Right cardiac atrium (tissue), 5 donors: ENCODE results near the gene FABP3. TPM values are rescaled to one million over a fixed set of nuclear protein-coding genes. Genes with fewer than 3 reads are reported as not detected.

Source experiments
- ATAC-seq, 2 donors: fragments of 200-7000 bp; cut with Tn5 transposase; one replicate each; pipeline versions ENCODE4 v1.8.0 to v1.9.1; 2020; ENCODE audit warnings: moderate library complexity in 2 of 2, mild to moderate bottlenecking in 1 of 2
- DNase-seq, 3 donors: peaks; one replicate each; pipeline ENCODE4 v3.0.0-alpha.2; 2020
- H3K27ac ChIP-seq: one replicate; pipeline ENCODE4 v1.5.1; 2013; ENCODE audit warnings: mild to moderate bottlenecking, low read length, control low read depth, moderate library complexity
- H3K27me3 ChIP-seq: one replicate; pipeline ENCODE4 v1.6.1; 2013; ENCODE audit not compliant: control insufficient read depth, insufficient read depth
- H3K4me1 ChIP-seq: one replicate; pipeline ENCODE4 v1.6.1; 2013; ENCODE audit warnings: low read length; ENCODE audit not compliant: control insufficient read depth, insufficient read depth
- H3K4me3 ChIP-seq: one replicate; pipeline ENCODE4 v1.5.1; 2013; ENCODE audit warnings: low read length, control low read depth
- H3K9me3 ChIP-seq: one replicate; pipeline ENCODE4 v1.6.1; 2013; ENCODE audit warnings: low read length; ENCODE audit not compliant: control insufficient read depth
- WGBS: extraction: QIAGEN DNeasy Blood & Tissue Kit; methylation state at CpG from one replicate; pipeline ENCODE4 v1.1.7; 2013; 5-methylcytosine and 5-hydroxymethylcytosine counted together
- intact Hi-C, 4 donors: fragments of 100-400 bp; cut with DNase I; formaldehyde crosslinking; loops; one replicate each; pipeline versions ENCODE4 v1.11.0 to v1.14.0; 2022 to 2023
- polyA plus RNA-seq: library from polyadenylated mRNA; stranded (reverse); fragments of 200-250 nt; gene quantifications from one replicate; pipeline ENCODE4 v1.2.3, GENCODE V29; 2013
- total RNA-seq, 4 donors: library from RNA; stranded (reverse); fragmentation: NEBNext Ultra II Directional; extraction: Animal tissue kit (Norgen Biotek cat#: 25700); gene quantifications; one replicate each; pipeline ENCODE4 v1.2.1, GENCODE V29; 2021
- donor health status: healthy with polysubstance abuse.
- donor health status: DM: no; HTN: yes; CAD: no.
- donor health status: DM: no; HTN: no; CAD: no.
- donor health status: DM: no; HTN: yes; CAD: no; lungs with severe emphysema.
- donor health status: DM: yes; HTN: yes; CAD: no.

FABP3 gene
- total and polyA plus RNA-seq, 5 donors: 2,322 to 6,193 (median 2,722) TPM

DNA sequence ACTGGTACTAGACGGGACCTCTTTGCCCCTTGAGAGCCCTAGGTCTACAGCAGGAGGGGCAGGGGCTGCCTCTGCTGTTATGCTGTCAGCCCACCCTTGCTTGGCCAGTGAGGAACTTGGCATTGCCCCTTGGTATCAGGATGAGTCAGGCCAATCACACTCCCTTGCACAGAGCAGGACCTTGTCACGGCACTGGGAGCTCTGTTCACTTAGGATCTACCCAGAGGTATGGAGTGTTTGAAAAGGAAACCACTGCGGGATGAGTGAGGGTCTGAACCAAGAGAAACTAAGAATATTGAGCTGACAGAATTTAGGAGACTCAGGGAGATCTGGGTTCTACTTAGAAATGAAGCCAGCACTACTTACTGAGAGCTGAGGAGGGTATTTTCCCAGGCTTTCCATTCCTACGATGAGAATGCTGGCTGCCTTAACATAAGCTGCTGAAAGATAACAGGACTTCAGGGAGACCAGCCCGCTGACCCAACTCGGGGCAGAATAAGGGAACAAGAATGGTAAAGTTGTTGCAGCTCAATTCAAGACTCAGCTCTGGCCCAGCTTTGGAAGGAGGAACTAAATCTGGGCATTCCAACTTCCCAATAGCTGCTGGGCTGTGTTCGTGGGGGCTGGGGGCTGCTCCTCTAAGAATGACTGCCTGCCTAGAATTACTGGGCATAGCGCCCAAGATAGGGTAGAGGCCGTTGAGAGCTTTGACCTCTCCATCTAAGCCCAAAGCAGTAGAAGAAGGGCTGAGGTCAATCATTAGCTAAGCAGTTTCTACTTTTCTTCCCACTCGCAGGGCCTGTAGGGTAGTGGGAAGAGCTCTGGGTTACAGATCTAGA lies 1.5 kb downstream of the FABP3 start:
- 36% methylated on average over 10 of the region's 10 CpGs for WGBS
- DNase-seq (no peak), ATAC-seq (no peak)
- no peaks in the 10 kb centered on the region for H3K27me3 ChIP-seq
- intact Hi-C loops: no loop called here
- peak overlapping the region; percentile 38 for H3K4me3 ChIP-seq
- H3K27ac ChIP-seq: peak overlapping the region; percentile 69
- no peaks in the 10 kb centered on the region for H3K9me3 ChIP-seq
- H3K4me1 ChIP-seq: peaks cover 10% of the 10 kb centered on the region

DNA sequence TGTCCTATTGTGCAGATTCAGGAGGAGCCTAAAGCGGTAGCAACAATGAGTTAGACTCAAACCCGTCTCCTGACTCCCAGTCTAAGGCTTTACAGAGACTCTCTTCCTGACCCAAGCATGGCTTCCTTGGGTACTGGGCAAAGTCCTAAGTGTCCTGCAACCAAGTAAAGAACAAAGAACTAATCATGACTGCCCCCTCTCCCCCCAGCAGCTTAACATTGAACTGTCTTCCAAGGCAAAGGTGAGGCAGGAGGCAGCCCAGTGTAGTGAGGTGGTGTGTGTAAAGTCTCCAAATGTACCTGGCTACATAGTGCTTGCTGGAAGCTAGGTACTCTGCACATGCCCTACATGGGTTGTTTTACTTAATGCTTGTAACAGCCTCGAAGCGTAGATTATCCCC lies 2.3 kb downstream of the FABP3 start:
- 80% methylated on average over 4 of the region's 4 CpGs for WGBS
- intact Hi-C loops: no loop called here
- Histone ChIP-seq H3K9me3 (no peaks in the 10 kb centered on the region), H3K4me1 (peaks cover 10% of the 10 kb centered on the region), H3K27ac (peak overlapping the region; percentile 69), H3K27me3 (no peaks in the 10 kb centered on the region), H3K4me3 (peak overlapping the region; percentile 38)
- DNase-seq: no peak
- ATAC-seq: no peak

DNA sequence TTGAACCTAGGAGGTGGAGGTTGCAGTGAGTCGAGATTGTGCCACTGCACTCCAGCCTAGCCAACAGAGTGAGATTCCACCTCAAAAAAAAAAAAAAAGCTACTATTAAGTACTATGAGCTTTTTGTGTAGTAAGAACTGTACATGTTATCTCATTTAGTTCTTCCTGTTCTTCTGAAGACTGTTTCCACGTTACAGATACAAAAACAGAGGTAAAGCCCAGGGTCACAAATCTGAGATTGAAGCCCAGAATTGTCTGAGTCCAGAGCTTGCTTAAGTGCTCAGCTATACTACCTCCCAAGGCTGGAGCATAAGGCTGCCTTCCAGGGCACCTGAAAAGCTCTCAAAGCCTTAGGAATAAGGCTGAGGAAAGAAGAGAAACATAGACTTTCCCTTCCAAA lies 2.9 kb downstream of the FABP3 start:
- Histone ChIP-seq H3K9me3 (no peaks in the 10 kb centered on the region), H3K27me3 (no peaks in the 10 kb centered on the region), H3K4me3 (peak overlapping the region; percentile 38), H3K27ac (peak overlapping the region; percentile 69), H3K4me1 (peaks cover 10% of the 10 kb centered on the region)
- no peak for DNase-seq
- 40% methylated on average over 2 of the region's 2 CpGs for whole genome bisulfite sequencing
- no peak for ATAC-seq
- intact Hi-C loops: no loop called here

- H3K27me3 ChIP-seq: no peaks in the 10 kb centered on the region
- peak overlapping the region; percentile 69 for H3K27ac ChIP-seq
- ATAC-seq (peak; percentile 35 to 43), DNase-seq (peak; percentile 53 to 73 (median 72))
- intact Hi-C loops: no loop called here
- no peaks in the 10 kb centered on the region for H3K9me3 ChIP-seq
- no peak overlapping the region for H3K4me3 ChIP-seq
- peaks cover 3% of the 10 kb centered on the region for H3K4me1 ChIP-seq
- WGBS: 56% methylated on average over 3 of the region's 3 CpGs
These were observed 4.2 kb downstream of the FABP3 start for GRCh38 chr1:31368611-31369107.

DNA sequence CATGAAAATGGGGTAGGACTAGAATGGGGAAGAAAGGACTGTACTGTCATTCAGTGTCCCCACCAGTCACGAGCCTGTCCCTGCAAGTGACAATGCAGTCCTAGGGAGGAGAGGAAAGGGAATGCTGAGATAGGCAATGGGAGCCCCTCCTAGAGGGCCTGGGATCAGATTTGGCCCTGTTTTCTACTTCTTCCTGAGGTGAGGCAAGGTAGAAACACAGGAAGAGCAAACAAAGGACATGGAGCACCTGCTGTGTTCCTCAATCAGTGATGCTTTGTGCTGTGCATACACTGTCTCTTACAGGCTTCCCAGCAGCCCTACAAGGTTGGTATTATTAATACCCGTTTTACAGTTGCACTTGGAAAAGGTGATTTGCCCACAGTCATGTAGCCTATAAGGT lies 6.1 kb downstream of the FABP3 start:
- intact Hi-C loops: no loop called here
- Histone ChIP-seq H3K4me3 (no peak overlapping the region), H3K27me3 (no peaks in the 10 kb centered on the region), H3K9me3 (no peaks in the 10 kb centered on the region), H3K4me1 (peaks cover 3% of the 10 kb centered on the region), H3K27ac (peak overlapping the region; percentile 69)
- WGBS: 55% methylated on average over 2 of the region's 2 CpGs
- ATAC-seq (no peak), DNase-seq (no peak)

- no peak for DNase-seq
- no peaks in the 10 kb centered on the region for H3K4me1 ChIP-seq
- H3K9me3 ChIP-seq: no peaks in the 10 kb centered on the region
- intact Hi-C loops: no loop called here
- peak overlapping the region; percentile 30 for H3K27ac ChIP-seq
- no peak overlapping the region for H3K4me3 ChIP-seq
- WGBS: 93% methylated on average over 3 of the region's 3 CpGs
- H3K27me3 ChIP-seq: no peaks in the 10 kb centered on the region
- ATAC-seq: no peak
These were observed 8.2 kb downstream of the FABP3 start for GRCh38 chr1:31364561-31365250.

DNA sequence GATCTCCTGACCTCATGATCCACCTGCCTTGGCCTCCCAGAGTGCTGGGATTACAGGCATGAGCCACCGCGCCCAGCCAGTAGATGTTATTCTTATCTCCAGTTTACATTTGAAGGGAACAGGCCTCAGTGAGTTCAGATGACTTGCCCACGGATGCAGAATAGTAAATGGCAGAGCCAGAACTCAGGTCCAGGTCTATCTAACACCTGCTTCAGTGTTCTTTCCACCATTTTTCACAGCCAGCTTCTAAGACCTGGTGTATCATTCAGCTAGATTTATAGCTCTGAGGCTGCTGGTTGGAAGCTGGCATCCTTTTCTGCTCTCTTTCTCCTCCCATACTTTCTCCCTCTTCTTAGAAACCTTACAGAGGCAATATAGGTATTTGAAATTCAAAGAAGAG lies 10.8 kb downstream of the FABP3 start:
- 90% methylated on average over 3 of the region's 3 CpGs for WGBS
- no peaks in the 10 kb centered on the region for H3K9me3 ChIP-seq
- H3K27me3 ChIP-seq: no peaks in the 10 kb centered on the region
- H3K4me3 ChIP-seq: no peak overlapping the region
- no peak for ATAC-seq
- no peak overlapping the region for H3K27ac ChIP-seq
- intact Hi-C loops: no loop called here
- H3K4me1 ChIP-seq: no peaks in the 10 kb centered on the region
- DNase-seq: no peak

GRCh38 chr1:31361607-31362006 lies 11.3 kb downstream of the FABP3 start:
- no peaks in the 10 kb centered on the region for H3K9me3 ChIP-seq
- H3K27me3 ChIP-seq: no peaks in the 10 kb centered on the region
- no peaks in the 10 kb centered on the region for H3K4me1 ChIP-seq
- no peak overlapping the region for H3K4me3 ChIP-seq
- ATAC-seq (no peak), DNase-seq (no peak)
- 95% methylated on average over 6 of the region's 6 CpGs for WGBS
- H3K27ac ChIP-seq: no peak overlapping the region
- intact Hi-C loops: no loop called here

- Histone ChIP-seq H3K4me1 (no peaks in the 10 kb centered on the region), H3K27me3 (no peaks in the 10 kb centered on the region), H3K4me3 (no peak overlapping the region), H3K27ac (no peak overlapping the region), H3K9me3 (no peaks in the 10 kb centered on the region)
- whole genome bisulfite sequencing: 95% methylated on average over 2 of the region's 2 CpGs
- intact Hi-C loops: no loop called here
- no peak for ATAC-seq
- DNase-seq: no peak
These were observed 16.4 kb downstream of the FABP3 start for GRCh38 chr1:31356427-31356826.

DNA sequence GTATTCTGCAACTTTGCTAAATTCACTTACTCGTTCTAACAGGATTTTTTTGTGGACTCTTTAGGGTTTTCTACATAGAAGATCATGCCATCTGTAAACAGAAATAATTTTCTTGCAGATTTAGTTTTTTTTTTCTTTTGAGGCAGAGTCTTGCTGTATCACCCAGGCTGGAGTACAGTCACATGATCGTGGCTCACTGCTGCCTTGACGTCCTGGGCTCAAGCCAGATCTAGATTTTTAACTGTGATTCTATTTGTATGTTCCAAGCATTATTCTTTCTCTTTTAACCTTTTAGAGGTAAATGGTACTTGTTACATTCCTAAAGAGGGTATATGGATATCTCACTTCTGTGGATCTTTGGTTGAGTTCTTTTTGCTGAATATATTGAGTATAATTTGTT lies 18.6 kb downstream of the FABP3 start:
- H3K4me1 ChIP-seq: no peaks in the 10 kb centered on the region
- H3K4me3 ChIP-seq: no peak overlapping the region
- no peaks in the 10 kb centered on the region for H3K27me3 ChIP-seq
- whole genome bisulfite sequencing: 54% methylated on average over 3 of the region's 3 CpGs
- DNase-seq (no peak), ATAC-seq (no peak)
- H3K9me3 ChIP-seq: no peaks in the 10 kb centered on the region
- intact Hi-C loops: no loop called here
- H3K27ac ChIP-seq: no peak overlapping the region

DNA sequence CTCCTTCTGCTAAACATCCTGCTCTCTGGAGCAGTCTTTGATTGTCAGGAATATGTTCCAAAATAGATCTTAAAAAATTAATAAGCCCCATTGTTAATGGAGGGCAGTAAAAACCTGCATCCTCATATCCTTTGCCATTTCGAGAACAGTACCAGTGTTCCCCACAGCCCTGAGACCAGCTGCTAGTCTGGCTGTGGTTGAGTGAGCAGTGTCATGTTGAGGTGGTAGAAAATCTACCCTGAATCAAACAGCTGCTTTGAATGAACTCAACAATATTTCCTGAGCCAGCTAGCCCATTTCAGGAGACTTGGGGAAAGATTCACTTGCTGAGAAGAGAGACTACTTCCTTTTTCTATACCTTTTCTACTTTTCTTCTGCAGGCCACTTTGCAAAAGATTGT lies 24.4 kb downstream of the FABP3 start:
- WGBS: 97% methylated on average over 1 of the region's 1 CpG
- H3K9me3 ChIP-seq: no peaks in the 10 kb centered on the region
- DNase-seq (no peak), ATAC-seq (no peak)
- no peaks in the 10 kb centered on the region for H3K27me3 ChIP-seq
- intact Hi-C loops: no loop called here
- no peaks in the 10 kb centered on the region for H3K4me1 ChIP-seq
- no peak overlapping the region for H3K4me3 ChIP-seq
- no peak overlapping the region for H3K27ac ChIP-seq
